Myometrial cell (primary cell): ENCODE data around the gene SESN1. TPM values are rescaled to one million over a fixed set of nuclear protein-coding genes. Genes with fewer than 3 reads are reported as not detected.

Source experiments
- total RNA-seq: library from RNA; depleted of rRNA; stranded (reverse); fragments of >200 nt; gene quantifications from 2 replicates; pipeline ENCODE4 v1.2.3, GENCODE V29; 2015

SESN1 gene
- total RNA-seq: 23.9 and 30.3 TPM in 2 replicates

DNA sequence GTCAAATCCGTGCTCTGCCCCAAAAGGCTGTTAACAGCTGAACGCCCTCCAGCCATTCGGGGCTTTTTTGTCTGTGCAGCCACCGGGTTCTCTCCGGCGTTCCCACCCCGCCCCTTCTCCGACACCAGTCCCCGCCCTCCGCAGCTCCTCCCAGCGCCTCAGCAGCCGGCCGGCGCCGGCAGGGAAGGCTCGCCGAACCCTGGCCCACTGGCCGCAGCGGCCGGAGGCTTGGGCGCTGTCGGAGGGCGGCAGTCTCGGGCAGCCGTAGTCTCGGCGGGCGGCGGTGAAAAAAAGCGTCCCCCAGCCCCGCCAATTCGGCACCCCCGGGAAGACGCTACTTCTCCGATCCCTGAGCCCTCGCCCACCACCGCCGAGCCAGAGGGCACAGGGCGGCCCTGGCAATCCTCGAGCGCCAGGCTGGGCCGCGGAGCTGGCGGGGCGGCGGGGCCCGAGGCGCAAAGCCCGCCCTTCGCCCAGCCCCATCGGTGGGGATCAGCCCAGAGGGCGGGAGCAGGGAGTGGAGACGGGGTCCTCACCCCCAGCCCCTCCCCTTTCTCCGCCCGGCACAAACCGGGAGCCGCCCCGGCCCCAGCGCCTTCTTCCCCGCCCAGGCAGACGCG is at the start of gene SESN1:
TSS of gene SESN1 (minus strand) at position 431 of the 620 bp plus-strand sequence. CDS start 773 bp downstream, outside the sequence.

GRCh38 chr6:109095036-109095834 is 589 bp upstream of the SESN1 start, which contains the start of gene CEP57L1:
Gene CEP57L1 (plus strand): TSS chr6:109095507. CDS start chr6:109145222, 49,715 bp downstream.

Other genes with a start within 250 kb of the SESN1 start
- gene ARMC2, start 246.4 kb downstream of the SESN1 start, total RNA-seq: 1.1 and 1.7 TPM in 2 replicates
- gene CEP57L1, start 661 bp upstream of the SESN1 start, total RNA-seq: 24.5 and 32.8 TPM in 2 replicates